D721Med (cell line): Measurements from ENCODE around the gene ZBTB2.
"Not testable (repeated sequence)": the region's sequence is repeated elsewhere in the genome, so short reads cannot be mapped to it uniquely, and the experiment has no call there.

ENCODE experiments used
- DNase-seq: peaks from one replicate; pipeline ENCODE4 v3.0.0; 2011; ENCODE audit warnings: low spot score; ENCODE audit not compliant: insufficient read length
- FAIRE-seq: peaks from 2 replicates; lab custom pipeline; 2011; peaks lifted over from hg19 to GRCh38; lab: Jason Lieb, UNC
- CTCF ChIP-seq: IDR thresholded peaks from 2 replicates; pipeline ENCODE4 v1.5.1; 2012; ENCODE audit warnings: mild to moderate bottlenecking, control low read depth; ENCODE audit not compliant: insufficient read depth; ENCODE audit errors: missing control alignments

The ZBTB2 gene

GRCh38 chr6:151357758-151358436 lies 33.5 kb downstream of the ZBTB2 start:
- FAIRE-seq: no peak
- no peak for DNase-seq
- TF ChIP-seq CTCF: no peak

GRCh38 chr6:151356983-151357382 lies 34.4 kb downstream of the ZBTB2 start:
- not testable (repeated sequence) for FAIRE-seq, DNase-seq

GRCh38 chr6:151353795-151354194 lies 37.6 kb downstream of the ZBTB2 start:
- no peak for DNase-seq
- no peak for FAIRE-seq
- TF ChIP-seq CTCF: no peak

DNA sequence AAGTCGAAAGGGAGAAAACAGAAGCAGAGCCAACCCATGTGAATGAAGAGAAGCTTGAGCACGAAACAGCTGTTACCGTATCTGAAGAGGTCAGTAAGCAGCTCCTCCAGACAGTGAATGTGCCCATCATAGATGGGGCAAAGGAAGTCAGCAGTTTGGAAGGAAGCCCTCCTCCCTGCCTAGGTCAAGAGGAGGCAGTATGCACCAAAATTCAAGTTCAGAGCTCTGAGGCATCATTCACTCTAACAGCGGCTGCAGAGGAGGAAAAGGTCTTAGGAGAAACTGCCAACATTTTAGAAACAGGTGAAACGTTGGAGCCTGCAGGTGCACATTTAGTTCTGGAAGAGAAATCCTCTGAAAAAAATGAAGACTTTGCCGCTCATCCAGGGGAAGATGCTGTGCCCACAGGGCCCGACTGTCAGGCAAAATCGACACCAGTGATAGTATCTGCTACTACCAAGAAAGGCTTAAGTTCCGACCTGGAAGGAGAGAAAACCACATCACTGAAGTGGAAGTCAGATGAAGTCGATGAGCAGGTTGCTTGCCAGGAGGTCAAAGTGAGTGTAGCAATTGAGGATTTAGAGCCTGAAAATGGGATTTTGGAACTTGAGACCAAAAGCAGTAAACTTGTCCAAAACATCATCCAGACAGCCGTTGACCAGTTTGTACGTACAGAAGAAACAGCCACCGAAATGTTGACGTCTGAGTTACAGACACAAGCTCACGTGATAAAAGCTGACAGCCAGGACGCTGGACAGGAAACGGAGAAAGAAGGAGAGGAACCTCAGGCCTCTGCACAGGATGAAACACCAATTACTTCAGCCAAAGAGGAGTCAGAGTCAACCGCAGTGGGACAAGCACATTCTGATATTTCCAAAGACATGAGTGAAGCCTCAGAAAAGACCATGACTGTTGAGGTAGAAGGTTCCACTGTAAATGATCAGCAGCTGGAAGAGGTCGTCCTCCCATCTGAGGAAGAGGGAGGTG lies 38.7 kb downstream of the ZBTB2 start:
- TF ChIP-seq CTCF: no peak
- FAIRE-seq: no peak
- no peak for DNase-seq

DNA sequence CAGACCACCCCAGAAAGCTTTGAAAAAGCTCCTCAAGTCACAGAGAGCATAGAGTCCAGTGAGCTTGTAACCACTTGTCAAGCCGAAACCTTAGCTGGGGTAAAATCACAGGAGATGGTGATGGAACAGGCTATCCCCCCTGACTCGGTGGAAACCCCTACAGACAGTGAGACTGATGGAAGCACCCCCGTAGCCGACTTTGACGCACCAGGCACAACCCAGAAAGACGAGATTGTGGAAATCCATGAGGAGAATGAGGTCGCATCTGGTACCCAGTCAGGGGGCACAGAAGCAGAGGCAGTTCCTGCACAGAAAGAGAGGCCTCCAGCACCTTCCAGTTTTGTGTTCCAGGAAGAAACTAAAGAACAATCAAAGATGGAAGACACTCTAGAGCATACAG lies 39.6 kb downstream of the ZBTB2 start:
- no peak for FAIRE-seq
- no peak for DNase-seq
- no peak for TF ChIP-seq CTCF

DNA sequence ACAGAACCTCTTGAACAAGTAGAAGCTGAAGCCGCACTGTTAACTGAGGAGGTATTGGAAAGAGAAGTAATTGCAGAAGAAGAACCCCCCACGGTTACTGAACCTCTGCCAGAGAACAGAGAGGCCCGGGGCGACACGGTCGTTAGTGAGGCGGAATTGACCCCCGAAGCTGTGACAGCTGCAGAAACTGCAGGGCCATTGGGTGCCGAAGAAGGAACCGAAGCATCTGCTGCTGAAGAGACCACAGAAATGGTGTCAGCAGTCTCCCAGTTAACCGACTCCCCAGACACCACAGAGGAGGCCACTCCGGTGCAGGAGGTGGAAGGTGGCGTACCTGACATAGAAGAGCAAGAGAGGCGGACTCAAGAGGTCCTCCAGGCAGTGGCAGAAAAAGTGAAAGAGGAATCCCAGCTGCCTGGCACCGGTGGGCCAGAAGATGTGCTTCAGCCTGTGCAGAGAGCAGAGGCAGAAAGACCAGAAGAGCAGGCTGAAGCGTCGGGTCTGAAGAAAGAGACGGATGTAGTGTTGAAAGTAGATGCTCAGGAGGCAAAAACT lies 40.1 kb downstream of the ZBTB2 start:
- TF ChIP-seq CTCF: no peak
- no peak for DNase-seq
- no peak for FAIRE-seq

GRCh38 chr6:151350442-151351145 lies 40.8 kb downstream of the ZBTB2 start:
- FAIRE-seq (no peak), DNase-seq (no peak)
- TF ChIP-seq CTCF: no peak
